K562 treated with DMSO at 1 percent for 4 hours (cell line): ENCODE measurements around the gene EZR. TPM values are rescaled to one million over a fixed set of nuclear protein-coding genes. Genes with fewer than 3 reads are reported as not detected.

ENCODE experiments used
- total RNA-seq: library from RNA; unstranded; fragments of 300-600 nt; gene quantifications from 2 replicates; pipeline ENCODE4 v1.2.3, GENCODE V29; 2022; ENCODE audit not compliant: insufficient read depth

EZR gene
- 132 and 144 TPM in 2 replicates for total RNA-seq

DNA sequence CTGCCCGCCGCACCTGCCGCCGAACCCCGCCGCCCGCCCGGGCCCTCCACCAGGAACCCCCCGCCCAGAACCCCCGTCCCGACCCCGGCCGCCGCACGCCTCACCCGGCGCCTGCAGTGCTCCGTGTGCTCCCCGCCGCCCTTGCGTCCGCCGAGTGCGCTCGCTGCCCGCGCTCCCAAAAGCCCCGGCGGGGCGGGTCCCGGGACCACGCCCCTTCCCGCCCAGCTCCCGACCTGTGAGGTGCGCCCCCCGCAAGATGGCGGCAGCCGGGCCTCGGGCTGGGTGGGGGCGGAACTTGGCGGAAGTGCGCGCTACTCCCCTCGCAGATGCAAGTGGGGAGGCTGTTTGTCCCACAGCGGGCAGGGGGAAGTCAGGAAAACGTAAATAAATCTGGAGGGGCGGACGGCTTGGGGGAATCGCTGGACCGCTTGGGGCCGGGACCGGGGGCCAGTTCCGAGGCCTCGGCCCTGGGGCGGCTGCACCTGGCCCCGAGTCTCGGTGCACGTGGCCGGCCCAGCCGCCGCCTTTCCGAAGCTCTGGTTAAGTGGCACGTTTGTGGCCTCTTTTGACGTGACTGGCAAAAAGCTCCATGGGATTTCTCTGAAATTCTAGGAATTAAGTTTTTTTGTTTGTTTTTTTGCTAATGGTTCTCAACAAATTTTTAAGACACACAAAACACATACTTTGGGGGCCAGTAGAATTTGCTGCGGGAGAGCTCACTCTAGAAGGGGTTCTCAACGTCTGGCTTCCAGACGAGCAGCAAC, at the start of gene EZR:
EZR (minus strand) TSS at position 156 of the 764 bp plus-strand sequence. CDS start 1,275 bp downstream, outside the sequence.

Other genes with a start within 250 kb of the EZR start
- 120 and 152 TPM in 2 replicates for gene DYNLT1, start 174.6 kb downstream of the EZR start, total RNA-seq
- 0.38 TPM in 1 of 2 replicates, not detected in the other for gene SYTL3, start 169.3 kb downstream of the EZR start, total RNA-seq
- gene RSPH3, start 180.8 kb upstream of the EZR start, total RNA-seq, result 4.5 and 5.4 TPM in 2 replicates
- gene TAGAP, start 225.6 kb upstream of the EZR start, total RNA-seq, result not detected in 2 replicates